BE2C (cell line): ENCODE results near the gene ETV4.

Experiments used
- DNase-seq: peaks from one replicate; pipeline ENCODE4 v3.0.0-alpha.2; 2020
- H3K27me3 ChIP-seq: fragments of 250-450 bp; sonication (Bioruptor Pico); 2 replicates; pipeline ENCODE4 v1.5.1; 2020; ENCODE audit warnings: mild to moderate bottlenecking
- H3K36me3 ChIP-seq: fragments of 250-450 bp; sonication (Bioruptor Pico); 2 replicates; pipeline ENCODE4 v1.5.1; 2020; ENCODE audit warnings: mild to moderate bottlenecking
- H3K4me1 ChIP-seq: fragments of 250-450 bp; sonication (Bioruptor Pico); 2 replicates; pipeline ENCODE4 v1.5.1; 2020
- H3K4me3 ChIP-seq: 2 replicates; pipeline ENCODE4 v1.5.1; 2011; ENCODE audit warnings: low read depth, low read length
- H3K9me3 ChIP-seq: fragments of 250-450 bp; sonication (Bioruptor Pico); 2 replicates; pipeline ENCODE4 v1.5.1; 2020
- TF ChIP-seq, protein P1 (sequence below): IDR thresholded peaks from 2 replicates; pipeline ENCODE4 v1.5.1; 2012; ENCODE audit warnings: mild to moderate bottlenecking, low read depth, low read length

ETV4 gene

GRCh38 chr17:43574896-43575525 lies 28.9 kb upstream of the ETV4 start:
- no peaks in the 10 kb centered on the region for H3K9me3 ChIP-seq
- no peak overlapping the region for H3K4me3 ChIP-seq
- no peaks in the 10 kb centered on the region for H3K27me3 ChIP-seq
- no peaks in the 10 kb centered on the region for H3K36me3 ChIP-seq
- no peaks in the 10 kb centered on the region for H3K4me1 ChIP-seq
- no peak for DNase-seq
- TF ChIP-seq, protein P1, sequence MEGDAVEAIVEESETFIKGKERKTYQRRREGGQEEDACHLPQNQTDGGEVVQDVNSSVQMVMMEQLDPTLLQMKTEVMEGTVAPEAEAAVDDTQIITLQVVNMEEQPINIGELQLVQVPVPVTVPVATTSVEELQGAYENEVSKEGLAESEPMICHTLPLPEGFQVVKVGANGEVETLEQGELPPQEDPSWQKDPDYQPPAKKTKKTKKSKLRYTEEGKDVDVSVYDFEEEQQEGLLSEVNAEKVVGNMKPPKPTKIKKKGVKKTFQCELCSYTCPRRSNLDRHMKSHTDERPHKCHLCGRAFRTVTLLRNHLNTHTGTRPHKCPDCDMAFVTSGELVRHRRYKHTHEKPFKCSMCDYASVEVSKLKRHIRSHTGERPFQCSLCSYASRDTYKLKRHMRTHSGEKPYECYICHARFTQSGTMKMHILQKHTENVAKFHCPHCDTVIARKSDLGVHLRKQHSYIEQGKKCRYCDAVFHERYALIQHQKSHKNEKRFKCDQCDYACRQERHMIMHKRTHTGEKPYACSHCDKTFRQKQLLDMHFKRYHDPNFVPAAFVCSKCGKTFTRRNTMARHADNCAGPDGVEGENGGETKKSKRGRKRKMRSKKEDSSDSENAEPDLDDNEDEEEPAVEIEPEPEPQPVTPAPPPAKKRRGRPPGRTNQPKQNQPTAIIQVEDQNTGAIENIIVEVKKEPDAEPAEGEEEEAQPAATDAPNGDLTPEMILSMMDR, result no peak

- no peaks in the 10 kb centered on the region for H3K27me3 ChIP-seq
- H3K4me1 ChIP-seq, result no peaks in the 10 kb centered on the region
- H3K9me3 ChIP-seq, result no peaks in the 10 kb centered on the region
- no peaks in the 10 kb centered on the region for H3K36me3 ChIP-seq
- no peak overlapping the region for H3K4me3 ChIP-seq
- TF ChIP-seq, protein P1, result no peak
- DNase-seq, result no peak
These were observed 28.2 kb upstream of the ETV4 start for GRCh38 chr17:43574348-43574747.

DNA sequence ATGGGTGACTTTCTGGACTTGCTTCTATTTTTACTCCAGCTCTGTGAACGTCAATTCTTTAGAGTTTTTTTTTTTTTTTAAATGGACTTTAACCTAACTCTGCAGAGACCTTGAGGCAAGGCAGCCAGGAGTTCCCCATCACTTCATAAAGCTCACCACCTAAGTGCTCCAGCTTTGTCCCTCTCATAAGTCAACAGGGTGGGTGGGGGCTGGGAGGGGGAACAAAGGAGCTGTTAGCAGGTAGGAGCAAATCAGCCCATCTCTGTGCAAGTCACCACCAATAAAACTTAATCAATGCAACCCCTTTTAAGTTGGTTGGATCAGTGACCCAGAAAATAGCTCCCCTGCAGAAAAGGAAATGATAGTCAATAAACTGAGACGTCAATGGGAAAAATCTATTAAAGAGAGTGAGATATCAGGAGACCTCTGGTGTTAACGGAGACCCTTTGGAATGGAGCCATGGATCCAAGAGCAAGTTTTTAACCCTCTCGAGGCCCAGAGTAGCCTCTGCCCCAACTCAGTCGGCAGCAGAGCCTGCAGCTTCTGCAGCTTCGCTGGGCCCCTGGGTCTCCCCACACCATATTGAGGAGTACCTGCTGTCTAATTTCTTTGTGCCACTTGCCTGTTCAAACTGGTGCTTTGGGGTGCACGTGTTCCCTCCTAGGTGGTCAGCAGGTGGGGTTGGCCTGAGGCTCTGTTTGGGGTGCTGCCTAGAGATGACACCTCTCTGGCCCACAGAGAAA lies 27.6 kb upstream of the ETV4 start:
- Histone ChIP-seq H3K4me1 (no peaks in the 10 kb centered on the region), H3K4me3 (no peak overlapping the region), H3K27me3 (no peaks in the 10 kb centered on the region), H3K36me3 (no peaks in the 10 kb centered on the region), H3K9me3 (no peaks in the 10 kb centered on the region)
- TF ChIP-seq, protein P1, result no peak
- no peak for DNase-seq

GRCh38 chr17:43572368-43572980 lies 26.3 kb upstream of the ETV4 start:
- Histone ChIP-seq H3K4me3 (no peak overlapping the region), H3K9me3 (no peaks in the 10 kb centered on the region), H3K27me3 (no peaks in the 10 kb centered on the region), H3K36me3 (no peaks in the 10 kb centered on the region), H3K4me1 (no peaks in the 10 kb centered on the region)
- DNase-seq, result no peak
- TF ChIP-seq, protein P1, result no peak

DNA sequence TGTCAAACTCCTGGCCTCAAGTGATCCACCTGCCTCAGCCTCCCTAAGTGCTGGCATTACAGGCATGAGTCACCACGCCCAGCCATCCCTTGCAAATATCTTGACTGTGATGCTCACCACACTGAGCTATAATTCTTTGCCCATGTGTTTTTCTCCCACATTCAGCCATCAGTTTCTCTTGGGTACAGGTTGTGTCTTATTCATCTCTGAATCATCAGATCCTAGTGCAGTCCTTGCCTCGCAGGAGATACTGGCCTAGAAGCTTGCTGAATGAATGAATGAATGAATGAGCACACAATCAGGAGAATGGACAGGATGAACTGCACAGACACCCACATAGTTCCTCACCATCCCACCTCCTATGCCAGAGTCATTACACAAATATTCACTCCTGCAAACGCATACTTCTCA lies 24.4 kb upstream of the ETV4 start:
- no peak for DNase-seq
- Histone ChIP-seq H3K9me3 (no peaks in the 10 kb centered on the region), H3K4me3 (no peak overlapping the region), H3K4me1 (no peaks in the 10 kb centered on the region), H3K27me3 (no peaks in the 10 kb centered on the region), H3K36me3 (no peaks in the 10 kb centered on the region)
- TF ChIP-seq, protein P1, result no peak
